CD4-positive, alpha-beta T cell treated with Interferon alpha-2 for 1 hour (primary cell): ENCODE results near the gene MARVELD2.
"Not testable (repeated sequence)": the region's sequence is repeated elsewhere in the genome, so short reads cannot be mapped to it uniquely, and the experiment has no call there.

Experiments used
- DNase-seq, 2 donors: peaks; one replicate each; pipeline ENCODE4 v3.0.0-alpha.2; 2020 to 2022

MARVELD2 gene, protein sequence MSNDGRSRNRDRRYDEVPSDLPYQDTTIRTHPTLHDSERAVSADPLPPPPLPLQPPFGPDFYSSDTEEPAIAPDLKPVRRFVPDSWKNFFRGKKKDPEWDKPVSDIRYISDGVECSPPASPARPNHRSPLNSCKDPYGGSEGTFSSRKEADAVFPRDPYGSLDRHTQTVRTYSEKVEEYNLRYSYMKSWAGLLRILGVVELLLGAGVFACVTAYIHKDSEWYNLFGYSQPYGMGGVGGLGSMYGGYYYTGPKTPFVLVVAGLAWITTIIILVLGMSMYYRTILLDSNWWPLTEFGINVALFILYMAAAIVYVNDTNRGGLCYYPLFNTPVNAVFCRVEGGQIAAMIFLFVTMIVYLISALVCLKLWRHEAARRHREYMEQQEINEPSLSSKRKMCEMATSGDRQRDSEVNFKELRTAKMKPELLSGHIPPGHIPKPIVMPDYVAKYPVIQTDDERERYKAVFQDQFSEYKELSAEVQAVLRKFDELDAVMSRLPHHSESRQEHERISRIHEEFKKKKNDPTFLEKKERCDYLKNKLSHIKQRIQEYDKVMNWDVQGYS

DNA sequence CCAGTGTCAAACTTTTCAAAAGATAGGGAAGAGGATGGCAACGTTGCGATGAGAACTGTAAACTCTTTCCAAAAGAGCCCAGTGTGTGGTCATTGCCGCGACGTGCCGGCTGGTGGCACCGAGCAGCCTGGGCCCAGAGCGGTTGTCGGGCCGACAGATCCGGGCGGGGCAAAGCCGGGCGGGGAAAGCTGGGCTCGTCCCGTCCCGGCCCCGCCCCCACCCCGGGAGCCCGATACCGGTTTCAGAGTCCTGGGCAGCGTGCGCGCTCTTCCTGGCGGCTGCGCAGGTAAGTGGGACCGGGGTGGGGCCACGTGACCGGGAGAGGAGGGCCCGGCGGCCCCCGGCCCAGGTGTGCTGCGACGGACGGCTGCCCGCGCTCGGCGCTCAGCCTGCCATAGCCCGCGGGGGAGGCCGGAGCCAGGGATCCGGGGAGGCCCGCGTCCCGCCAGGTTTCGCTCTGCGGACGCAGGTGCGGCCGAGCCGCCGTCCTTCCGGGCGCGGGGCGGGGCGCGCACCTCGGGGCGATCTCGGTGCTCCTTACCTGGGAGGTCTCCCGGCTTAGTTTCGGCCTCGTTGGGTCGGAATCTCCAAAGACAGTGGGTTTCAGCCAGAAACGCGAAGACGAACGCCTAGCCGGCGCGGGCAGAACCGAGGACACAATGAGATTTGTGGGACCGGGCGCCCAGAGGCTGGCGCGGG, at the start of gene MARVELD2:
Gene MARVELD2 (plus strand): TSS at position 232 of the 699 bp plus-strand sequence. CDS start 4,270 bp downstream, outside the sequence.
- DNase-seq: peak; percentile 29 to 49

DNA sequence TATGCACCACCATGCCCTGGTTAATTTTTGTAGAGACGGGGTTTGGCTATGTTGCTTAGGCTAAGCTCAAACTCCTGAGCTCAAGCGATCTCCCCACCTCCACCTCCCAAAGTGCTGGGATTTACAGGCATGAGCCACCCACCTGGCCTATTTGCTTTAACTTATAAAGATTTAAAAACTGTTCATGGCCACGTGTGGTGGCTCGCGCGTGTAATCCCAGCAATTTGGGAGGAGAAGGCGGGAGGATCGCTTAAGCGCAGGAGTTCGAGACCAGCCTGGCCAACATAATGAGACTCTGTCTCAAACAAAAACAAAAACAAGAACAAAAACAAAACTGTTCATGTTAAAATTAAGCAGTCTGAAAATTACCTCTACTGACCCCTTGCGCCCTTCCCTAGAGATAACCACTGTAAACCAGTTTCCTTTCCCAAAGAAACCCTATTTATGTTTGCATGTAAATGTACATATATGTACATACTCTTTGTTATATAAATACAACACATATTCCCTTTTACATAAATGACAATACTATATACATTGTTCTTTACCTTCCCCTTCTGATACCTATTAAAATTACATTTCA, 47.1 kb upstream of the MARVELD2 start:
- DNase-seq: no peak

DNA sequence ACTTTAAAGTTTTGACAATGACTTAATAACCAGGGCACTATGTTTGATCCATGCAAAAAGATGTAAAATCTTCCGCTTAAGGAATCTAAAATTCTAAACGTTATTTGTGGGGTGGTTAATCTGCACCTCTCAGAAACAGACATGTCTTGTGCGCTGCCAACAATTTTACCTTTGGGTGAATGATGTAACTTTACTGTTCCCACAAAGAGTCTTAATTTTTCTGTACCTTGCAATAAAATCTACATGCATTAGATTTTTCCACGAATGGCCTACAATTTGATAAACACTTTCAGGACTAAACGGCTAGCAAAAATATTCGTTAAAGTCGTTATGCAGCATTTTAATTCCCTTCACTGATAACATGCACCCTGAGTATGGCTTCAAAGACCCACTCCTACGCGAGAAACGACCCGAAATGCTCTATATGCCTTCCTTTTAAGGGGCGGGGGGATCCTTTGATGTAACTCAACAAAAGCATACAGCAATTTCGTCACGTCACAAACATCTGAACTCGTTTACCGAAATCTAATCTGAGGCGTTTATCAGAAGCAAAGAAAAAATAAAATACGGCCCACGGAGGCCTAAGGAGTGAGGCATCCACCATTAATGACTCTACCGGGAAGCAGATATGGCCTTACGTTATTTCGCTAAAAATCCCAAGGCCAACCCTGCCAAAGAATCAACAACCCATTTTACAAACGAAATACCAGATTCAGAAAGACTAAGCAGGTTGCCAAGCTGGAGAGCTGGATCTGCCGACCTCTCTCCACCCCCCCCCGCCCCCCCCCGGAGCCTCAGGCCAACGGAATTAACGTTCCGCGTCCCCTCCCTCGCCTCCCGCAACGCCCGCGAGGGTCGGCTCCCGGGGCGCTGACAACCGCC, 46.2 kb upstream of the MARVELD2 start:
- peak; percentile 24 to 59 for DNase-seq

DNA sequence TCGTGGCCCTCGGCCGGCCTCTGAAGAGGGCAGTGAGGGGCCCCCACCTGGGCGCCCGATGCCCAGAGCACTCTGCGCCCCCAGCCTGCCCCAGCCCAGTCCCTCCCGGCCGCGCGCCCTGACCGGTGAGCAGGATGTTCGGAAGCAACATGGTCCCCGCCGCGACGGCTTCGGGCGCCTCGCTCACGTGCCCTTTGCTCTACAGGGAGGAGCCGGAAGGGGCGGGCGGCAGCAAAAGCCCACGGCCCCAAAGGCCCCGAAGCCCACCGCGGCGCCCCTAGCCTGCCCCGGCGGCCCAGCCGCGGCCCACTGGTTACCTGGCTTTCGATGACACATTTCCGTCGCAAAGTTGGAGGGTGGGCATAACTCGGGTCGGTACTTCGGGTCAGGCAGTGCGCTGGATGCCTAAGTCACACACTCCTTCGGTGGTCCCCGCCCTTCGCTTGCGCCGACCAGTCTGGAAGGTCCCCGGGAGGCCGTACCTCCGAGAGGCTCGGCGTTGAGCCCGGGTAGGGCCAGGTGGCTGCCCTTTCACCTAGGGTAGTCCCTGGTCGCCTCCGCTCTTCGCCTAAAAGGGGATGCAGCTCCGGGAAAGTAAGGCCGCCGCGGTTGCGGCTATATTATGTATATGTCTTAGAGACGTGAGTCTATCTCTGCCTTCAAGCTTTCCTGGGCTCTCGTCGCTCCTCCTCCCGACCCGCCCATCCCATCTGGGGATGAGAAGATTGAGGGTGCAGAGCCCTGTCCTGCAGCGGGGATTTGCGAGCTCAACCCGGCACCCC, 45.4 kb upstream of the MARVELD2 start, which contains the start of the genes AK6, RAD17 and TAF9:
Gene AK6 (minus strand): TSS at position 181 of the 782 bp plus-strand sequence. CDS start 30 bp downstream, at position 151.
Gene RAD17 (plus strand): TSS at position 479 of the 782 bp plus-strand sequence. CDS start 2,391 bp downstream, outside the sequence.
Gene TAF9 (minus strand): TSS at position 181 of the 782 bp plus-strand sequence. CDS start 3,783 bp downstream, outside the sequence.
- DNase-seq: peak; percentile 89 to 91

DNA sequence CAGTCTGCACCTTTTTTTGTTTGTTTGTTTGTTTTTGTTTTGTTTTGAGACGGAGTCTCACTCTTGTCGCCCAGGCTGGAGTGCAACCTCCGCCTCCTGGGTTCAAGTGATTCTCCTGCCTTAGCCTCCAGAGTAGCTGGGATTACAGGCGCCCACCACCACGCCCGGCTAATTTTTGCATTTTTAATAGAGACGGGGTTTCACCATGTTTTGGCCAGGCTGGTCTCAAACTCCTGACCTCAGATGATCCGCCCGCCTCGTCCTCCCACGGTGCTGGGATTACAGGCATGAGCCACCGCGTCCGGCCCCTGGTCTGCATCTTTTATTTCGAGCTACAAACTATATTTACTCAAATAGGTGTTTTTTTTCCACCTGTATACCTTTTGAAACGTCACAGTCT, 44.6 kb upstream of the MARVELD2 start:
- not testable (repeated sequence) for DNase-seq

DNA sequence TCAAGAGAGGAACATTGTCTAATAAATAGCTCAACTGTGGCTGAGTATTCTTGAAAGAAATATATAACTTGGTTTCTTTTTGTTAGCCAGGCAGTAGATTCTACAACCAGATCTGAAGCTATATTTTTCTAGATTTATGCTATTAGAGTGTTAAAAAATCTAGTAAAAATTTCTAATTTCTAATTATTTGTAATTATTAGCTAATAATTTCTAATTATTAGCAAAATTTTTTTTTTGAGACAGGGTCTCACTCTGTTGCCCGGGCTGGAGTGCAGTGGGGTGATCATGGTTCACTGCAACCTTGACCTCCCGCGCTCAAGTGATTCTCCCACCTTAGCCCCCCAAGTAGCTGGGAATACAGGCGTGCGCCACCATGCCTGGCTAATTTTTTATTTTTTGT, 42.5 kb upstream of the MARVELD2 start:
- no peak for DNase-seq

DNA sequence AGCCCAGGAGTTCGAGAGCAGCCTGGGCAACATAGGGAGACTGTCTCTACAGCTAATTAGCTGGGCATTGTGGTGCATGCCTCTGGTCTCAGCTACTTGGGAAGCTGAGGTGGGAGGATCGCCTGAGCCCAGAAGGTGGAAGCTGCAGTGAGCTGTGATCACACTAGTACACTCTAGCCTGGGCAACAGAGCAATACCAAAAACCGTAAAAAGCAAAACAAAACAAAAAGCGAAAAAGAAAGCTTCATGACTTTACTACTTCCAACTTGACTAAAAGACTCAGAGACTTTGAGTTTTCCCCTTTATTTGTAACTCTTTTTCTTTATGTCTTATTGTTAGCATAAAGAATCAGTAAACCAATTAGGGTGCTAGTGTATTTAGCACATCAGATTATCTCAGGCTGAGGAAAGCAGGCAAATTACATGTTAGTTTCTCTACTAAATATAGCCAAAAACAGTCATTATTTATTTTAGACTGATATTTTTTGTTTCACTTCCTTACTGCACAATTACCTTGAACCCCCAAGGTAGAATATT, 39.9 kb upstream of the MARVELD2 start:
- no peak for DNase-seq

DNA sequence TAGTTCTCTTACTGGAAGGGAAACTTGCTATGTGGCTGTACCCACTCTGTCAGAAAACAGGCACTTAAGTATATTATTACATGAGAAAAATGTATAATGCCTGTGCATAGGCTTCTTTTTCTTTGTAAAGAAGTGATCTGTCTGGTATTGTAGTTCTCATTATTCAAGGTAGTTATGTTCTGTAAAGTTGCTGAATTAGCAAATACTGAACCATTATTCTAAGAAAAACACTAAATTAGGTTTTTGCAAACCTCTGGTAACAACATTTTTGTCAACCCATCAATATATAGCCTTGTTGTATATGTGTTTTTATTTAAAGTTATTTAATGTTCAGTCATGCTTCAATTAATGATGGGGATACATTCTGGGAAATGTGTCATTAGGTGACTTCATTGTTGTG, 36.5 kb upstream of the MARVELD2 start:
- DNase-seq: no peak

DNA sequence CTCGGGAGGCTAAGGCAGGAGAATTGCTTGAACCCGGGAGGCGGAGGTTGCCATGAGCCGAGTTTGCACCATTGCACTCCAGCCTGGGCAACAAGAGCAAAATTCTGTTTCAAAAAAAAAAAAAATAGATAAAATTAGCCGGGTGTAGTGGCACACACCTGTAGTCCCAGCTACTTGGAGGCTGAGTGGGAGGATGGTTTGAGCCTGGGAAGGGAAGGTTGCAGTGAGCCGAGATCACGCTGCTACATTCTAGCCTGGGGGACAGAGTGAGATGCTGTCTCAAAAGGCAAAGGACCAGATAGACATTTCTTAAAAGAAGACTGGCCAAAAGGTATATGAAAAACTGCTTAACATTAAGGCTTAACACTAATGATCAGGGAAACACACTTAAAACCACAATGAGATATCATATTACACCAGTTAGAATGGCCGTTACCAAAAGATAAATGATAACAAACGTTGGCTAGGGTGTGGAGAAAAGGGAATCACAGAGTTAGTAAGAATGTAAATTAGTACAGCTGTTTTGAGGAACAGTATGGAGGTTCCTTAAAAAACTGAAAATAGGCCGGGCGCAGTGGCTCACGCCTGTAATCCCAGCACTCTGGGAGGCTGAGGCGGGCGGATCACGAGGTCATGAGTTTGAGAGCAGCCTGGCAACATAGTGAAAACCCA, 10.1 kb upstream of the MARVELD2 start:
- no peak for DNase-seq

DNA sequence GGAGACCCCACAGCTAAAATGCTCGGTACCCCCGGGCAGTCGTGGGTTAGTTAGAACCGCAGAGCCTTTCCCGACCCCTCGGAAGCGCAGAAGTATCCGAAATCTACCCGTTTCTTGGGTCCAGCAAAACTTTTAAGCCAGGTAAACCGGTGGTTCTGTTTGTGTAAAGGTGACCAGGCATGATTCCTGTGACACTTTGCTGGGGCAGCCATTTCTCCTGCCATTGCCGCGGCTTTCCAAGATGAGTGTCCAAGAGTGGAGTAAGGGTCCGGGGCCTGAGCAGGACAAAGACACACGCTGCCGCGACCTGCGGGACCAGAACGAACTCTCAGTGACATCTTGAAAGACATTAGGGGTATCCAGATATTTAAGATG, 655 bp downstream of the MARVELD2 start:
- DNase-seq: no peak

DNA sequence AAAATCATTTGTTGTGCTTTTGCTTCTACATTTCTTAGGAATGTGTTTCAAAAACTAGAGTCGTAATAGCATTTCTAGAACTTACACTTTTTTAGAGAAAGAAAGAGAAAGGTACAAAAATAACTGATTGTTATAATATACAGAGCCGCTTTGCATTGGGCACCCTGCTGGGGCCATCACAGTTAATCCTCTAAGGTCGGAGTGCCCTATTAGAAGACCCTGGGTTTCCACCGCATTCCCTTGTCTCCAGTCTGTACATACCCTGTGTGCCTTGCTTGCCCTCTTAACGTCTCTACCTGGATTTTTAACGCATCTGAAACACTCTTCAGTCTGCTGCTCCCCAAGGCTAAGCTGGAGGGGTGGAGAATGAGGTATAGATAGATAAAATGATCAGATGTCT, 1.3 kb downstream of the MARVELD2 start:
- no peak for DNase-seq

DNA sequence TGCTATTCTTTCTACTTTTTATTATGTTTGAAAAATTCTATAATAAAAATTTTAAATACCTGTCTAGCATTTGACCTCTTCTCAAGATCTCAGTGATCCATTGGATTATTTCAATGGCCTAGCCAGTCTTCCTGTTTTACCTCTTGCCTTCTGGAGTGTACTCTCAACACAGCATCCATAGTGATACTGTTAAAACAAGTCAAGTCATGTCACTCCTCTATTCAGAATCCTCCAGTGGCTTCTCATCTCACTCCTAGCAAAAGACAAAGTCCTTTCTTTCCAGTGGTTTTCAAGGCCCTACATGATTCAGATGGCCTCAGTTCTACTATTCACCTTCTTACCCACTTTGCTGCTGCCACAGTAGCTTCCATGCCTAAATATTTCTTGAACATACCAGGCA, 1.8 kb downstream of the MARVELD2 start:
- no peak for DNase-seq

DNA sequence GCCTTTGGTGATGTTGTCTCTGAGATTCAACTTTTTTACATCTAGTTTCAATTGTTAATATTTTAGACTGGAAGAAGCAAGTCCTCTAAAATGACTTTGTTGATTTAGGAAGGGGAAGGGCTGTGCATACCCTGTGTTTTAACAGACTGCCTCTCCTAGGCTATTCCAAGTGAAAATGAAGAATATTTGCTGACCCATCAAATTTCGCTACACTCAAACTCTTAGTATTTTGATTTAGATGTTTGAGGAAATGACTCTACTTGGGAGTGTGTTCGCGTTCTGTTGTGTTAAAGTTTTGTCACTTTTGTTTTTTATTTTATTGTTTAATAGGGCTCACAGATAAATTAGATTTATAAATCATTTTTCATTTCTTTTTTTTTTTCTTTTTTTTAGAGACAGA, 3.6 kb downstream of the MARVELD2 start:
- DNase-seq: no peak

DNA sequence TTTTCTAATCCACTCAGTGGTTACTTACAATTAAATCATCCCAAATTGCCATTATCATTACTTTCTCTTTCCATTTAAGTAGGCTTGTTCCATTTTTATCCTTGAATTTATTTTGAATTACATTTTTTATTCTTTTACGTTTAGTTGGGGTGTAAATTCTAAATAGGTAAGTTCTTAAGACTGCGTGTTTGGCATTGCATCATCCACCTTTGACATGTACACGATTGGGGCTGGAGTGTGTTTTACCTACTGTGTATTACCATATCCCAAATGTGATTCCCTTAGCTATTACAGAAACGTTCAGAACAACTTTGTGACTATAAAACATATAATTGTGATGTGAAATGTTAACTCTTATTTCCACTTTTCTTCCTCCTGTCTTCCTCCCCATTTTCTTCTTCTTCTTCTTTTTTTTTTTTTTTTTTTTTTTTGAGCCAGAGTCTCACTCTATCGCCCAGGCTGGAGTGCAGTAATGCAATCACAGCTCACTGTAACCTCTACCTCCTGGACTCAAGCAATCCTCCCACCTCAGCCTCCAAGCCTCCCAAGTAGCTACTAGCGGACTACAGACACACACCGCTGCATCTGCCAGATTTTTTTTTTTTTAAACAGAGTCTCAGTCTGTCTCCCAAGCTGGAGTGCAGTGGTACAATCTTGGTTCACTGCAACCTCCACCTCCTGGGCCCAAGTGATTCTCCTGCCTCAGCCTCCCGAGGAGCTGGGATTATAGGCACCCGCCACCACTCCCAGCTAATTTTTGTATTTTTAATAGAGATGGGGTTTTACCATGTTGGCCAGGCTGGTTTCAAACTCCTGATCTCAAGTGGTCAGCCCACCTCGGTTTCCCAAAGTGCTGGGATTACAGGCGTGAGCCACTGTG, 16.7 kb downstream of the MARVELD2 start:
- DNase-seq: no peak

DNA sequence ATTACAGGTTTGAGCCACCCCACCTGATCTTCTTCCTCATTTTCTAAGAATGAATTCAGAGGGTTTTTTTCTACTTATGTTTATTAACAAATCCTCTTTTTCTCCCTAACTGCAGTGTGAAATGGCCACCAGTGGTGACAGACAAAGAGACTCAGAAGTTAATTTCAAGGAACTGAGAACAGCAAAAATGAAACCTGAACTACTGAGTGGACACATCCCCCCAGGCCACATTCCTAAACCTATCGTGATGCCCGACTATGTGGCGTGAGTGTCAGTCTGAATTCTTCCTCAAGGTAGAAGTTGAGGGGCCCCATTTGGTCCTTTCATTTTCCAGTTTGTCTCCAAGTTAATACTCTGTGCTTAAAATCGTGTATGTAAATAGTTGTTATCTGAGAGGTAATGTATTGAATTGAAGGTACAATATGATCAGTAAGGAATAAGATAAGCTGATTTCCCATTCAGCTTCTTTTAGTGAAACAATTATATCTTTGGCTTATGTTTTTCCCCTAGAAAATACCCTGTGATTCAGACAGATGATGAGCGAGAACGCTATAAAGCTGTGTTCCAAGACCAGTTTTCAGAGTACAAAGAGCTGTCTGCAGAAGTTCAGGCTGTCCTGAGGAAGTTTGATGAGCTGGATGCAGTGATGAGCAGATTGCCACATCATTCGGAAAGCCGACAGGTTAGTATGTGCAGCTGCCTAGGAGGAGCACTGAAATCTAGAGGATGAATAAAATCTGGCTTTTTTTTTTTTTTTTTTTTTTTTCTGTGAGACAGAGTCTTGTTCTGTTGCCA, 17.7 kb downstream of the MARVELD2 start:
- no peak for DNase-seq

DNA sequence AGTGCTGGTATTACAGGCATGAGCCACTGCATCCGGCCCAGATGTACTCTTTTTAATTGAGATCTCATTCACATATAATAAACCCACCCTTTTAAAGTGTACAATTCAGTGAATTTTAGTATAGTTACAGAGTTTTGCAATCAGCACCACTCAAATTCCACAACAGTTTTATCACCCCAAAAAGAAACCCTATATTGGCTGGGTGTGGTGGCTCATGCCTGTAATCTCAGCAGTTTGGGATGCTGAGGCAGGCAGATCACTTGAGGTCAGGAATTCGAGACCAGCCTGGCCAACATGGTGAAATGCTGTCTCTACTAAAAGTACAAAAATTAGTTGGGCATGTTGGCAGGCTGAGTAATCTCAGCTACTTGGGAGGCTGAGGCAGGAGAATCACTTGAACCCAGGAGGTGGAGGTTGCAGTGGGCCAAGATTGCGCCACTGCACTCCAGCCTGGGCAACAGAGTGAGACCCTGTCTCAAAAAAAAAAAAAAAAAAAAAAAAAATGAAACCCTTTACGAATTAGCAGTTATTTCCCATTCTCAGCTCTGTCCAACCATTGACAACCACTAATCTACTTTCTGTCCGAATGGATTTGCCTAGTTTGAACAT, 20.5 kb downstream of the MARVELD2 start:
- DNase-seq: not testable (repeated sequence)

DNA sequence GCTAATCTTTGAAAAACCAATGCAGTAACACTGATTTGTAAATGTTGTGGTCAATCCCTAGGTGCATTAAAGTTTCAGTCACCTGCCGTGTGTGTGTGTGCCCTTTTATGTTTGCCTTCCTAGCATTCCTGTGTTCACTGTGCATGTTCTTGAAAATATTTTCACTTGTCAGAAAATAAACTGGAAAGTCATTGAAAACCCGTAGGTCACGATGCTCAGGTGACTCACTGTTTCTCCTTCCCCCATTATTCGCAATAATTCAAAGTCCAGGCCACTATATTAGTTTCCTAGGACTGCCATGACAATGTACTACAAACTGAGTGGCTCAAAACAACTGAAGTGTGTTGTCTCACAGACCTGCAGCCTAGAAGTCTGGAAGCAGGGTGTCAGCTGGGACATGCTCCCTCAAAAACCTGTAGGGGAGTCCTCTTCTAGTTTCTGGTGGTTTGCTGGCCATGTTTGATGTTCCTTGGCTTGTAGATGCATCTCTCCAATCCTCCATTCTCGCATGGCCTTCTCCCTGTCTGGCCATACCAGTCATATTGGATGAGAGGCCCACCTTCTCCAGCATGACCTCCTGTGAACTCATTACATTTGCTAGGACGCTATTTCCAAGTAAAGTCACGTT, 29.3 kb downstream of the MARVELD2 start:
- DNase-seq: no peak

DNA sequence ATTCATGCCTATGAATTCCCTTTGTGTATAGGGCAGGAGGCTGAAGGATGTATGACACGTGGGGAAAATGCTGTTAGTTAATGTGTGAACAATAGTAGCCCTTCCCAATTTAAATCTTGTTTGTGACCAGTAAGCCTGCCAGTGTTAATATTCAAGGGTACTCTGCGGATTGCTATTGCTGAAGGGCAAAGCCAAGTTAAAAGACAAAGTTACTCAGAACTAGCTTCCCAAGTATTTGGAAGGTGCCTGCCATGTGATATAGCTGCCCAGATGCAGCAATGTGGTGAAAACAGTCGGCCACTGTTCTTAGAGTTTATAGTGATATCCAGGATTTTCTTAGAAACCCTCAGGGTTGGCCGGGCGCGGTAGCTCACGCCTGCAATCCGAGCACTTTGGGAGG, 34.6 kb downstream of the MARVELD2 start:
- no peak for DNase-seq
